Measurements from ENCODE around the gene ELK1.
"Not testable (repeated sequence)": the region's sequence is repeated elsewhere in the genome, so short reads cannot be mapped to it uniquely, and the experiment has no call there.

ELK1 gene, protein sequence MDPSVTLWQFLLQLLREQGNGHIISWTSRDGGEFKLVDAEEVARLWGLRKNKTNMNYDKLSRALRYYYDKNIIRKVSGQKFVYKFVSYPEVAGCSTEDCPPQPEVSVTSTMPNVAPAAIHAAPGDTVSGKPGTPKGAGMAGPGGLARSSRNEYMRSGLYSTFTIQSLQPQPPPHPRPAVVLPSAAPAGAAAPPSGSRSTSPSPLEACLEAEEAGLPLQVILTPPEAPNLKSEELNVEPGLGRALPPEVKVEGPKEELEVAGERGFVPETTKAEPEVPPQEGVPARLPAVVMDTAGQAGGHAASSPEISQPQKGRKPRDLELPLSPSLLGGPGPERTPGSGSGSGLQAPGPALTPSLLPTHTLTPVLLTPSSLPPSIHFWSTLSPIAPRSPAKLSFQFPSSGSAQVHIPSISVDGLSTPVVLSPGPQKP

DNA sequence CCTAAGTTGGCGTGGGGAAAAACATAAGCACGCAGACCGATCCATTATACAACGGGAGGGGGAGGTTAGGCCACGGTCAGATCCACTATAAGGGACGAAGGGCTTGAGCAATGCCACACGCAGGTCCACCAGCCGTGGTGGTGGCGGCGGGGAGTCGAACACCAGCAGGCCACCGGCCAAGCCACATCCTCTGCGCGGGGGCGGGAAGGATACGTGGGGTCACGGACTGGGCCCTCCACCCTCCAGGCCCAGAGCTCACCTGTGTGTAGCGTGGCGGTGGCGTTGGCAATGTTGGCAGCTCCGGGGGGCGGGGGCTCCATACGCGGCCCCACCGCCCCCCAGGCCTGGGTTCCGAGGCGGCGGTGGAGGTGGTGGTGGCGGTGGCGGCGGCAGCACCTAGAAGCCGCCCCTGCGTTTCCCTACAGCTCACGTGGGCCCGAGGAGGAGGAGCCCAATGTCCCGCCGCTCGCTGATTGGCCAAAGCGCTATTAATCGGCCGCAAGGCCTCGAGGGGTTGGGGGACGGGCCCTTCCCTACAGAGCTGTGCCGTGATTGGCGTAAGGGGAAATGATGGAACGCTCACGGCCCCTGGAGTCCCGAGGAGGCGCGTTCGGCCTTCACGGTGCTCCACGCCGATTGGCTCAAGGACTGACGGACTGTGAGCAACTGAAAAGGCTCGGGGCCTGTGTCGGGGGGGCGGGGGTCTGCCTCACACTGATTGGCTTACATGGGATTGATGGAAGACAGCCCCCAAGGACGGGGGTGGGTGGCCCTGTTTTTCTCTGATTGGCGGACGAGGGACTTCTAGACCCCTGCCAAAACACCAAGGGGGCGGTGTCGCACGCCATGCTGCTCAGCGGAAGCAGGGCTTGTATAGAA lies at the start of gene ELK1:
Gene ELK1, minus strand, starts transcription at position 400 of the 879 bp plus-strand sequence. CDS start 9,122 bp downstream, outside the sequence.
- DNase-seq = peak; percentile 98

DNA sequence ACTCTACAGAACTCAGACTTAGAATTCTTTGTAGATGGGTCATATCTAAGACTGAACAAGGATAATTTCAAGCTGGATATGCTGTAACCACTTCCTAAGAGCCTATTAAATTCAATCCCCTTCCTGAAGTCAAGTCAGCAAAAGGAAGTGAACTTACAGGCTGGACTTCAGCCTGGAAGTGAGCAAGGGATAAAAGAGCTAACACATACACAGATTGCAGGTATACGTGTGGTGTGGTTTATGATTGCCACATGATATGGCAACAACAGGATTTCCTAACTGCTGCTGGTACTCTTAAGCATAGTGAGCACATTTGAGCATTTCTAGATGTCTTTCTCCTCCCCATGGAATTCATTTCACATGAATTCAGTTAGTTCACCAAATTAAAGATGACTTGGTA lies 46.8 kb upstream of the ELK1 start:
- DNase-seq = no peak

DNA sequence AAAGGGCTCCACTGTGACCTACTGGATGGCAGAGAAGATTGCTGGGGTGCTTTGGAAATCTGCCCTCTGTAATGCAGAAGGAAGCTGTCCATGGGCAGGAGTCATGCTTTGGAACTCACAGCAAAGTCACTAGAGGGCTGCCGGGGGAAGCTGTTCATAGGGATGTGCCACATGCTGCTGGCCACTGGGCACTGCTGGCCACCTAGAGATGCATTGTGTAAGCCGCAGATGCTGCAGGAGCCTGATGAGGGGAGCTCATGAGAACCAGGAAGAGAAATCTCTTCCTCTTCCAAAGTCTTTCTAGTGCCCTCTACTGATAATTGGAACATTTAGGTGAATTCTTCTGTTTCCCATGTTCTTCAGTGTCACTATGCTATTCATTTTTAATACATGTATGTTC lies 39.8 kb upstream of the ELK1 start:
- no peak for DNase-seq

DNA sequence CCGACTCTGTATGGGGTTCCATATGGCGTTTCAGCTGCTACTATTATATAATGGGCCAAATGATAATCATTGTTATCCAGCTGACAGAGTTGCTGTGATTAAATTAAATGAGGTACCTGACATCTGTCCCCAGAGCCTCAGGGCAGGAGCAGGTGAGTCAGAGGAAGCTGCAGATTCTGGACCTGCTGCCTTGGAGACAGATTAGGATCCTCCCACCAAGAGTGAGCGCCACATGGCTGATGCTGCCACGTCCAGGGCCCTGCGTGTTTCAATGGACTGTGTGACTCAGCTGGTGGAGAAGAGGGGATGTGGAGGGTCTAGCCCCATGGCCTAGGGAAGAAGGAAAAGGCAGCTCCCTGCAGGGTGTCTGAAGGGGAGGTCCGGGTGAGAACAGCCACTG lies 36.9 kb upstream of the ELK1 start:
- no peak for DNase-seq

DNA sequence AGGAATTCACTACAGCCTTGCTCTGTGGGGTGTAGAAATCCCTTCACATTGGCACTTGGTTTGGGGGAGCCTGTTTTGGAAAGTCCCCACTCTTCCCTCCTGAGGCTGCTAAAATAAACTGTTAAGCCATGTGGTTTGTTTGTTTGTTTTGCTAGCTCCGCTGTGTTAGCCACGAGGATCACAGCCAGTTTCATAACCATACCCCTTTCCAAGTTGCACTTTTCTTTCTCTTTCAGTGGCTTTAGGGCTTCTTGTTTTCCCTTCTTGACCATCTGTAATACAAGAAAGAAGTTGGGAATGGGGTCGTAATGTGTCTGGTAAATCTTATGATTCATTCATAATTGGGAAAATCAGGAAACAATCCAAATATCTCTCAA lies 33.5 kb upstream of the ELK1 start:
- no peak for DNase-seq

DNA sequence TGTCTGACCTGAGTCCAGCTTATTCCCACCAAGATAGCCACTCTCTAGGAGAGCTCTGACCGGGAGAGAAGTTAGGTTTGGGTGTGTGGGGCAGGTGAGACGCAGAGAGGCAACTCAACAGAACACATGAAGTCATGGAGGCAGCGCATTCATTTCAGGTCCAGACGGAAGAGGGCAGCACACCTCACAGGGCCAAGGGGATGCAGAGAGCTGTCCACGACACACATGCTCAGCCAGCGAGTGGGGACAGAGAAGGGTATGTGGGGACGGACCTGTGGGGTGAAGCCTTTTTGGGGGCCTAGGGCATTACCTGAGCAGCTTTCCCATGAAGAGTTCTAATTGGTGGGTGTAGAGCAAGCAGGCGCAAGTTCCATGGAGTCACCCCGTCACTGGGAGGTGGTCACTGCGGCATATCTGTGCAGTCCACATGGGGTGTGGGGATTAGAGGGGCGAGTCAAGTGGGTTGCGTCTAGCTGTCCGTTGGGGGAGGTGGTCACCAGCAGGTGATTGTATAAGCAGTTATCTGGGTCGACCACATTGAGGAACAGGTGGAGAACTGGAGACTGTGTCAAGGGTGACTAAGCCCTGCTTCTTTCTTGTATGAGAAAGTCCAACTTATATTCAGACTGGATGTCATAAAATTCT lies 32.9 kb upstream of the ELK1 start:
- DNase-seq = no peak

DNA sequence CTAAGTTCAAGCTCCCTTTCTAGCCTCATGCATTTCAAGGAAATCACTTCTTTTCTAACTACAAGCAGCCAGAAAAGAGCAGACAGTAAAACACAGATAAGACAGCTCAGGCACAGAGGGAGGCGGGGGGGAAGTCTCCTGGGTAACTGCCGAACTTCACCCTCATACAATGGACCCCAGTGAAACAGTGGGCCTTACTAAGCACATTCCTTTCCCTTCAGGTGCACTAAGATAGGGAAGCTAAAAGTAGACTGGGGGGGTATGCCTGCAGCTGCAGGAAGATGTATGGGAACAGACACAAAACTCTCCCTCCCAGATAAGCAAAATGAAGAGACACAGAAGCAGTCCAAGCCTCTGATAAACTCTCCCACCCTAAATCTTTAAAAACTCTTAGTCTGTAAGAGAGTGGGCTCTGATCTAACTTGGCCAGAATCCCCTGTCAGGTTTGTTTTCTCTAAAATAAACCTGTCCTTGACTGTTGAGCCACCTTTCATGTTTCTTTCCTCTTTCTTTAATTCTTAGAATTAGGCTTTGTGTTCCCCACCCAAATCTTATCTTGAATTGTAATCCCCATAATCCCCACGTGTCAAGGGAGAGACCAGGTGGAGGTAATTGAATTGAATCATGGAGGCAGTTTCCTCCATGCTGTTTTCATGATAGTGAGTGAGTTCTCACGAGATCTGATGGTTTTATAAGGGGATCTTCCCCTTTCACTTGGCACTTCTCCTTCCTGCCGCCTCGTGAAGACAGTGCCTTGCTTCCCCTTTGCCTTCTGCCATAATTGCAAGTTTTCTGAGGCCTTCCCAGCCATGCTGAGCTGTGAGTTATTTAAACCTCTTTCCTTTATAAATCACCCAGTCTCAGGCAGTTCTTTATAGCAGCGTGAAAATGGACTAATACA lies 25.8 kb upstream of the ELK1 start:
- DNase-seq = not testable (repeated sequence)

DNA sequence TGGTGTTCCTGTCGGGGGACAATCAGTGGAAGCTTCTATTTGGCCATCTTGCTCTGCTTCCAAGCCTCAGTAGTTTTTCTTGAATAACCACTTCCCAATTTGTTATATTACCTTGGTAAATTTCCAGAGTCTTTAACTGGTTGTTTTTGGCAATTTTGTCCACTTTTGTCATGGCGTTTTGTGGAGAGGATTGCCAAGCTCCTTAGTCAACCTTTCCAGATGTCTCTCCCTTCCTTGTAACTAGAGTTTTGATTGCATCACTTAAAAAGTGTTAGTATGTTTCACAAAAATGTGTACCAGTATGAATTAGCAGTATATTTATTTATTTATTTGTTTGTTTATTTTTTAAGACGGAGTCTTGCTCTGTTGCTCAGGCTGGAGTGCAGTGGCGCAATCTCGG lies 24.4 kb upstream of the ELK1 start:
- no peak for DNase-seq

DNA sequence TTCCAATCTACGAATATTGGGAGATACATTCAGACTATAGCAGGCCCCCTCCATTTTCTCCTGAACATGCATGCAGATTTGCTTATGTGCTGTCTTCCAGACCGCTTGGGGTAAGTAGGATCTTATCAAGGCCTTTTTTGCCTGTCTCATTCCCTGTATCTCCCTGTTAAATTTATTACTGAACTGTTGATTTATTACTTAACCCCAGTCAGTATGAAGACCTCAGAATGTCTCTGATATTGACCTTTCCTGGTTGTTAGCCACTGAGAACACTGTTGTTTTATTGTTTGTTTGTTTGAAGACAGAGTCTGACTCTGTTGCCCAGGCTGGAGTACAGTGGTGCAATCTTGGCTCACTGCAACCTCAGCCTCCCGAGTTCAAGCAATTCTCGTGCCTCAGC lies 15.4 kb upstream of the ELK1 start:
- DNase-seq = not testable (repeated sequence)

DNA sequence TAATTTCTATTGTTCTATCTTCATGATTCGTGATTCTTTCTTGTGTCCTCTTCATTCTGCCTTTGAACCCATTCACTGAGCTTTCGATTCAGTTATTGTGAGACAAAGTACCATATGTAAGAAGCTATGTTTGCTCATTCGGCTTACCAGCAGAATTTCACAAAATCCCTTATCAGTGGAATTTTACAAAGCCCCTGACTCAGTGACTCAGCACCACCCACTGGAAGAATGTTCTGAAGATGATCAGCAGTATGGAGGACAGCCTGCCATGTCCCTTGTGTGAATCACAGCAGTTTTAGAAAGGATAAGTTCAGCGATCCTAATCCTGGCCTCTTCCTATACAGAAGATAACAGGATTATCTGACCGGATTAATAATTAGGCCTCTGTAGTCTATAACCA lies 14.4 kb upstream of the ELK1 start:
- no peak for DNase-seq

DNA sequence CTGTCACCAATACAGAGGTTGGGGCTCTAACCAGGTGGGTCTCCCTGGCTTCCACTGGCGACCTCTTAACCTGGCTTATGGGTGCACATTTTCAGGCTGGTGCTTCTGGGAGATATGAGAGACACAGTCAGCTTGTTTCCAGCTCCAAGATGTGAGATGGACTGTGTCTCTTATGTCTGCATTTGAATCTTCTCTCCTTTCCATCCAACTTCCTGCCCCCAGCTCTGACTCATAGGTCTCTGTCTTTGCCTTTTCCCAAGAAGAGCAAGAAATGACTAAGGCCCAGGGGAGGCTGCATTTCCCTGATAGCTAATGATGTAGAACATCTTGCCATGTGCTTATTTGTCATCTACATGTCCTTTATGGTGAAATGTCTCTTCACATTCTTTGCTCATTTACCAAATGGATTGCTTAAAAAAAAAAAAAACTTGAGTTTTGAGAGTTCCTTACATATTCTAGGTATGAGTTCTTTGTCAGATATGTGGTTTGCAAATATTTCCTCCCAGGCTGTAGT lies 11.8 kb upstream of the ELK1 start:
- DNase-seq = no peak

DNA sequence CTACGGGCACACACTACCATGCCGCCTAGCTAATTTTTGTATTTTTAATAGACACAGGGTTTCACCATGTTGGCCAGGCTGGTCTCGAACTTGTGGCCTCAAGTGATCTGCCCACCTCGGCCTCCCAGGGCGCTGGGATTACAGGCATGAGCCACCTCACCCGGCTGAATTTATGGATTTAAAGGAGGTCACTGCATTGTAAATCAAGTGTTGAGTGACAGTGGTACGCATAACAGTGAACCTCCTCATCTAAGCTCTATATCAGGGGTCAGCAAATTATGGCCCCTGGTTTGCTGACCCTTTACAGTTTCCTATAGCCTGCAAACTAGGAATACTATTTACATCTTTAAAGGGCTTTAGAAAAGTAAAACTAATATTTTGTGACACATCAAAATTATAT lies 11.2 kb upstream of the ELK1 start:
- no peak for DNase-seq

DNA sequence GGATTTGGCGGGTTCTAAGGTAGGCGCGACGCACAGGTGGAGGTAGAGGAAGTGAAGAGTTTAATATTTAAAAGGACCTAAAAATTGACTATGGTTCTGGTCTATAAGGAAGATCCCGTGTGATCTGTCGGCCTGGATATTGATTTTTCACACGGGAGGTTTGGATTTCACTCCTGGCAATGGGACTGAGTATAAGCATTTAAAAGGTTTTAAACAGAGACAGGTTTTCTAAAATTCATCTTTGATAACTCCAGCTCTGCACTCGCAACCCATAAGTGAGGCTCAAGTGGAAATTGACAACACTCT lies 9.0 kb upstream of the ELK1 start:
- DNase-seq = no peak

DNA sequence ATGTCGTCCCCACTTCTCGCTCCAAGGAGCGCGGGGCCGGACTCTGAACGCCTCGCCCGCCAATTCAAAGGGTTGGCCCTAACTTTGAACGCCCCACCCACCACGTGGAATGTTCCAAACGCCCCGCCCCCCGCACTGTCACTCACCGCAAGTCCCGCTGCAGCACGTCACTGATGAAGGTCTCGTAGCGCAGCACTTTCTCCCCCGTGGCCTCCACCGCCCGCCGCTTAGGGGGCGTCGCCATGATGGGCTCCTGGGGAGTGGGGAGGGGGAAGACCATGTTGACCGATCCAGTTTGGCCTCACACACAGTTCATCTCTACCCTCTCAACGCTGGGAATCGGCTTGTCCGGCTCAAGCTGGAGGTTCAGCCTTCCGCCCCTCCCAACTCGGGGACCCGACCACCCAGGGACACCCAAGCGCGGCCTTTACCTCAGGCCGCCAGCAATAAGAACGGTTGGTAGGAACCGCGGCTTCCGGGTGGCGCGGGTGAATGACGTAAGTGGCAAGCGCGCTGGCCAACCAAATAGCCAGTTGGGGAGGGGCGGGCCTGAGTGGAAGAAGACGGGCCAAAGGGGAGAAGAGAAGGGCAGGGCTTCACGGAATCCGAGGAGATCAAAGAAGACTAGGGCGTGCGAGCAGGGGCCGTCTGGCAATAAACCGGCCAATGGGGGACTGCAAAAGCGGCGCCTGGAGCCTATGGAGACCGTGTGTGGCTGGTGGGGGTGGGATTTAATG lies 8.5 kb upstream of the ELK1 start, which contains the start of gene UXT:
Gene UXT, minus strand, starts transcription at position 497 of the 737 bp plus-strand sequence. Its CDS starts 253 bp downstream, at position 244.
- peak; percentile 93 for DNase-seq

DNA sequence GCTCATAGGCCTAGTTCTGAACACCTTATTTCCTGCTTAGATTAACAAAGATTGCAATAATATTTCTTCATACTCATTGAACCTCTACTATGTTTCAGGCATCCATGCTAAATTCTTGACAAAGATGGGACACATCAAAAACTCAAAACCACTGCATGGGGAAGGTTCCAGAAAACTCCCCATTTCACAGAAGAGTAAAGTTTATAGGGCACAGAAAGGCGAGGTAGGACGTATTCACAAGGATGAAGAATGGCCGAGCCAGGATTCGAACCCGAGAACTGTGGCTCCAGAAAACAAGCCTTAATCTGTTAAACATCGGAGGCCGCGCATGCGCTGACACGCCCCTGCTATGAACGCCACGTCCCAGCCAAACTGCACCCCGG lies 7.9 kb upstream of the ELK1 start:
- no peak for DNase-seq

DNA sequence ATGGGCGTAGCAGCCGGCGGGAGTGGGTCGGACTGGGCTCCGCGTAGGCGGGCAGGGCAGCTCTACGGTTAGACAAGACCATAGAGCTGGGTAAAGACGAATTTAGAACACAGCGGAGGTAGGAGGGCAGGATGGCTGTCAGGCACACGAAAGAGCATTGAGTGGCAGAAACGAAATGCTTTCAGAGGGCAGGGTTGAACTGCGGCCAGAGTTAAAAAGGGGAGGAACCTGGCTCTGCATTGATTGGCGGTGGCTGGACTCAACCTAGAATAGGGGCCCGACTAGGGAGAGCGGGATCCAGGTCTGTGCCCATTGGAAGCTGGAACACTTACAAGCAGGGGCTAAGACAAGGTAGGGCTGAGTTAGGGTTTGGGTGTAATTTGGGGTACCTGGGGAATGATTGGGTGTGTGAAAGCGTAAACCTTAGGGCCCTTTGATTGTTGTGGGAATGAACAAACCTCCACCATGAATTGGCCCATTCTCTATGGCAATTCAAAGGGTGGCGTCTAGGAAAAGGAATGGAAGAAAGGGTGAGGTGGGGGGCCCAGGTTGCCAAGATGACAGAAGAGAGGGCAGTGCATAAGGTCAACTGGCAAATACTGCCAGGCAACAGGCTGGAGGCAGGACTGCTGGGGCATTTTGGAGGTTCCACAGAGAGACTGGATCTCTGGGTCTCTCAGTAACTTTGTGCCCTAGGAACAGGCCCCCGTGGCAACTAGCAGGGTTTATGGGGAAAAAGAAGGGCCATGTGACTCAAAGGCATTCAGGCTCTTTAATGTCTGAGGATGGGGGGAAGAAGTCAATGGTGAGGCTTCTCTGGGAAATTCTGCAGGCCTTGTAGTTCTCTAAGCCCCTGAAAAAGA lies 911 bp upstream of the ELK1 start:
- no peak for DNase-seq

DNA sequence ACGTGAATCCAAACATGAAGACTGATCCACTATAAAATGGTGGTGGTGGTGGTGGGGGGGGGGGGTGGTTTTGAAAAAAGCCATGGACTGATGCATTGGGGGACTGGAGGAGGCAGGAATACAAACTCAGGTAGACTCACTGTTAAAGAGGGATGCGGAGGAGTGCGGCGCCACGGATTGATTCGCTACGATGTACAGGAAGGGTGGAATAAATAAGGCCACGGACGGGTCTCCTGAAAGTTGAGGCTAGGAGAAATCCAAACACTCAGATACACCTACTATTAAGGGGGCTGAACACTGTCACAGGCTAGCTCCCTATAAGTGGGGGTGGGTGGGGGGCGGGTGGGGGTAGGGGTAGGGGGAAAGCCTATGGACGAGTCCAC lies 591 bp downstream of the ELK1 start:
- no peak for DNase-seq

DNA sequence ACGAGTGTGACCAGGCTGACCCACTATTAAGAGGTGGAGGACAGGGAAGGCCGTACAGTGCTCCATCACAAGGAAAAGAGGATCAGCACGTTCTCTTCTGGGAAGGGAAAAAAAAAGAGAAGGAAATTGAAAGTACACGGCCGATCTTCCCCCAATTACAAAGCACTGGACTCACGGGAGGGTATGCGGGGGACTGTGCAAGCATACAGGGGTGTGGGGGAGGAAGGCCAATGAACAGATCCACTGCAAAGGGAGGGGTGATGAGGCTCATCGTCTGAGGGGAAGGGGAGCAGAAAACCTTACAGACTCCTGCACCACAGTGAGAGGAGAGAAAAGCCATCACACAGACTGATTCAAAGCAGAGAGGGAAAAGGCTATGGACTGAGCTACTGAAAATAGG lies 1.1 kb downstream of the ELK1 start:
- DNase-seq = no peak

DNA sequence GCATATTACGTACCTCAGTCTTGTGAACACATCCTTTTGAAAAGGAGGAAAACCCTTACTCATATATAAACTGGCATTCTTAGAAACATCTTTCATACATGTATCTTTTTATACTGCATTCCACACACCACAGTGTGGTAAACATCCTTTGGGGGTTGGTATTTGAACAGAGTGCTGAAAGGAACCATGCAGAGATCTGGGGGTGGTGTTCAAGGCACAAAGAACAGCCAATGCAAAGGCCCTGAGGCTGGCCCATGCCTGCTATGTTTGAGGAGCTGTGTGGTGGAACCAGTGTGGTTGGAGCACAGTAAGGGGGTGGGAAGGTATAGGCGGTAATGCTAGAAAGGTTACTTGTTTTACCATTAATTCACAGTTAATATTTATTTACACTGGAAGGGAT lies 2.0 kb downstream of the ELK1 start:
- DNase-seq = no peak

DNA sequence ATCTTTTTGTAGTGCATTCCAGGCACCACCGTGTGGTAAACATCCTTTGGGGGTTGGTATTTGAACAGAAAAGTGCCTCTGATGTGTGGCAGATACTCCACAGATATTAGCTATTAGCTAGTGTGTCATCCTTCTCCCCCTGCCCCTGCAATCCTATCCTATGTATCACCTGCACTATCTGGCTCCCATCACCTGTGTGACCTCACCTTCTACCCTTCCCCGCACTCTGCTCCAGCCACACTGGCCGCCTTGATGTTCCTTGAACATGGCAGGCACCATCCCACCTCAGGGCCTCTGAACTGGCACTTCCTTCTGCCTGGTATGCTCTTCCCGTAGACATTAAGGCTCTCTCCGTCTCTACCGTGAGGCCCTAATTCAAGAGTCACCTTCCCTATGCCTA lies 3.7 kb downstream of the ELK1 start:
- no peak for DNase-seq

DNA sequence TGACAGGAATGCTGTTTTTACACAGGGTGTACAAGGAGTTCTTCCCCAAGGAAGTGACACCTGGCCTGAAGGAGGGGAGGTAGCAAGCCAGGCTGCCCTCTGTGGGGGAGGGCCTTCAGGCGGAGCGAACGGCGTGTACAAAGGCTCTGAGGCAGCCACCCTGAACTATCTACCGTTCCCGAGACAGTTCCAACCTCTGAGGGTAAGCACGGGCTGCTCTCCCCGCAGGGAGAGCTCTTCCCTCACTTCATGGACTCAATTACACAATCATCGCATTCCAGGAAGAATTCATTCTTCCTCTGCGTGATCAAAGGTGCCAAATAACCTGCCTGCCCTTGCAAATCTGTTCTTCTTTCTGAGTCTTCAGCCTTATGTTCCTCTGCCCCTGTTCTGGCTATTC lies 4.8 kb downstream of the ELK1 start:
- no peak for DNase-seq
